K562 (cell line): Measurements from ENCODE around the gene LSS. TPM values are rescaled to one million over a fixed set of nuclear protein-coding genes. Genes with fewer than 3 reads are reported as not detected.

Experiments
- ATAC-seq: fragments of 200-7000 bp; cut with Tn5 transposase; 3 replicates; pipeline ENCODE4 v1.9.1; 2020; ENCODE audit warnings: moderate library complexity
- BruUV-seq: library from RNA; stranded (reverse); fragments of 400-500 nt; replicated peaks from 2 replicates; lab custom pipeline; 2021; lab: Mats Ljungman, UMichigan
- CTCF ChIA-PET: fragments of 300-600 bp; formaldehyde crosslinking; extraction: SDS; loops from one replicate; lab custom pipeline; 2021; ENCODE audit warnings: low intra/inter-chr PET ratio; lab: Yijun Ruan, JAX
- POLR2A ChIA-PET: fragments of 300-600, 350-650 bp; sonication (Branson Sonifier 250); formaldehyde crosslinking; extraction: SDS; loops from one replicate; lab custom pipeline; 2021; ENCODE audit warnings: antibody characterized with exemption, inconsistent platforms; lab: Yijun Ruan, JAX
- DNase-seq, 4 experiments: peaks; one replicate each; pipeline versions ENCODE4 v3.0.0 to v3.0.0-alpha.2; 2011 to 2018; ENCODE audit warnings: low spot score in 3 of 4, mixed read lengths in 3 of 4; ENCODE audit errors: extremely low read depth in 1 of 4
- FAIRE-seq: peaks from 2 replicates; lab custom pipeline; 2011; peaks lifted over from hg19 to GRCh38; lab: Jason Lieb, UNC
- H2AFZ ChIP-seq: 2 replicates; pipeline ENCODE4 v1.6.0; 2011; ENCODE audit warnings: low read depth, low read length, control low read depth, inconsistent platforms
- H3K27ac ChIP-seq: fragments of 200-600 bp; 3 replicates; pipeline ENCODE4 v1.8.0; 2011; ENCODE audit warnings: low read depth, mild to moderate bottlenecking, control low read depth, inconsistent platforms, low read length, moderate library complexity, mixed read lengths; ENCODE audit errors: extremely low read depth
- H3K27me3 ChIP-seq, 2 experiments: fragments of 300-600 bp in 1 of 2; 2 replicates in 1 of 2; 3 replicates in 1 of 2; pipeline versions ENCODE4 v1.6.0 to v1.8.0; 2011; ENCODE audit warnings: inconsistent platforms in 2 of 2, low read length in 2 of 2, mild to moderate bottlenecking in 1 of 2, mixed read lengths in 1 of 2, moderate library complexity in 1 of 2; ENCODE audit not compliant: control insufficient read depth in 2 of 2, insufficient read depth in 2 of 2
- H3K36me3 ChIP-seq: fragments of 300-600 bp; 3 replicates; pipeline ENCODE4 v1.8.0; 2011; ENCODE audit warnings: mild to moderate bottlenecking, low read length, inconsistent platforms; ENCODE audit not compliant: control insufficient read depth, insufficient read depth
- H3K4me1 ChIP-seq, 2 experiments: fragments of 200-600 bp in 1 of 2; replicated peaks in 1 of 2; 2 replicates in 1 of 2; 3 replicates in 1 of 2; pipeline versions ENCODE4 v1.5.1 to v1.8.0; 2011; ENCODE audit warnings: inconsistent platforms in 2 of 2, low read length in 2 of 2, mild to moderate bottlenecking in 1 of 2, mixed read lengths in 1 of 2, moderate library complexity in 1 of 2; ENCODE audit not compliant: control insufficient read depth in 2 of 2, insufficient read depth in 2 of 2
- H3K4me2 ChIP-seq: 2 replicates; pipeline ENCODE4 v1.6.1; 2011; ENCODE audit warnings: low read length, control low read depth, inconsistent platforms, mixed read lengths; ENCODE audit not compliant: insufficient read depth
- H3K4me3 ChIP-seq: fragments of 200-600 bp; sonication (generic), shearing (Covaris generic); 2 replicates; pipeline ENCODE4 v1.5.1; 2016; ENCODE audit warnings: control low read depth, inconsistent platforms
- H3K79me2 ChIP-seq: fragments of 200-600 bp; 3 replicates; pipeline ENCODE4 v1.8.0; 2011; ENCODE audit warnings: low read length, inconsistent platforms; ENCODE audit not compliant: control insufficient read depth, insufficient read depth
- H3K9ac ChIP-seq, 2 experiments: 2 replicates each; pipeline versions ENCODE4 v1.6.0 to v1.6.1; 2011; ENCODE audit warnings: low read depth in 2 of 2, low read length in 2 of 2, control low read depth in 1 of 2, inconsistent platforms in 1 of 2, mild to moderate bottlenecking in 1 of 2, mixed read lengths in 1 of 2; ENCODE audit not compliant: insufficient read depth in 1 of 2
- H3K9me1 ChIP-seq: one replicate; pipeline ENCODE4 v1.6.0; 2011; ENCODE audit warnings: inconsistent platforms, mild to moderate bottlenecking, low read length, moderate library complexity; ENCODE audit not compliant: control insufficient read depth, insufficient read depth
- H3K9me3 ChIP-seq: replicated peaks from 2 replicates; pipeline ENCODE4 v1.5.1; 2011; ENCODE audit warnings: low read depth, low read length, inconsistent platforms; ENCODE audit not compliant: control insufficient read depth, insufficient read depth
- H4K20me1 ChIP-seq: replicated peaks from 2 replicates; pipeline ENCODE4 v1.6.1; 2011; ENCODE audit warnings: low read length, inconsistent platforms, mixed read lengths; ENCODE audit not compliant: control insufficient read depth, insufficient read depth
- ATF6 ChIP-seq: sonication (generic); formaldehyde crosslinking; IDR thresholded peaks from 2 replicates; pipeline ENCODE4 v1.4.0; 2020; ENCODE audit warnings: mild to moderate bottlenecking, missing genetic modification reagents
- CSDE1 ChIP-seq, 2 experiments: fragments of 450-650 bp; IDR thresholded peaks; 2 replicates each; pipeline ENCODE4 v1.6.1; 2016; ENCODE audit warnings: mild to moderate bottlenecking in 1 of 2
- PML ChIP-seq: IDR thresholded peaks from 2 replicates; pipeline ENCODE4 v1.6.1; 2012; ENCODE audit warnings: low read length, inconsistent platforms
- SMARCE1 ChIP-seq: fragments of 450-650 bp; IDR thresholded peaks from 2 replicates; pipeline ENCODE4 v1.7.1; 2016; ENCODE audit warnings: mild to moderate bottlenecking
- ZBTB1 ChIP-seq: sonication (generic); formaldehyde crosslinking; IDR thresholded peaks from 2 replicates; pipeline ENCODE4 v1.8.1; 2023; ENCODE audit warnings: missing genetic modification reagents, low read depth, mild to moderate bottlenecking, borderline replicate concordance
- WGBS: fragments of 100-300 bp; shearing (Covaris generic); methylation state at CpG from one replicate; pipeline ENCODE4 v1.1.6; 2016; ENCODE audit warnings: low coverage, mixed read lengths; ENCODE audit not compliant: insufficient coverage; ENCODE audit errors: missing lambda C conversion rate; 5-methylcytosine and 5-hydroxymethylcytosine counted together
- in situ Hi-C: fragments of 300-500 bp; cut with MboI; formaldehyde crosslinking; loops from 4 replicates; pipeline ENCODE4 v1.15.0; 2018; ENCODE audit warnings: inconsistent platforms, mixed read lengths
- intact Hi-C: fragments of 100-400 bp; cut with micrococcal nuclease; formaldehyde crosslinking; loops from 2 replicates; pipeline ENCODE4 v1.14.2; 2022
- polyA plus RNA-seq, 8 experiments: library from polyadenylated mRNA; depleted of rRNA in 4 of 8; stranded (reverse) in 5 of 8; unstranded in 3 of 8; fragments of >200 nt; fragmentation: Nextera tagmentation in 2 of 8; fragmentation: Illumina TruSeq in 1 of 8; extraction: Ambion mirVana in 2 of 8; extraction: Trizol in 1 of 8; gene quantifications; 2 replicates each; pipeline versions ENCODE4 v1.2.1 to v1.2.3, GENCODE V29; 2011 to 2014; ENCODE audit warnings: inconsistent platforms in 1 of 8, missing spikeins in 1 of 8
- total RNA-seq, 7 experiments: library from RNA; depleted of rRNA in 6 of 7; stranded (reverse); fragments of >200 nt in 6 of 7; fragmentation: Illumina TruSeq in 2 of 7; extraction: Trizol in 2 of 7; gene quantifications; 2 replicates each; pipeline versions ENCODE4 v1.2.1 to v1.2.3, GENCODE V29; 2011 to 2021; ENCODE audit warnings: low replicate concordance in 1 of 7
- TF ChIP-seq, protein P1 (sequence below), 2 experiments: fragments of 450-650 bp; formaldehyde crosslinking in 1 of 2; IDR thresholded peaks; 2 replicates each; pipeline versions ENCODE4 v1.4.0 to v1.6.1; 2014 to 2020; ENCODE audit warnings: mild to moderate bottlenecking in 2 of 2, borderline replicate concordance in 1 of 2, low read depth in 1 of 2

The LSS gene
- total and polyA plus RNA-seq, 9 of the 15 experiments (the other 6 are each of a cell fraction or from before 2014, with no cell fraction given) = 2.2 to 89.5 (median 37.4) TPM

DNA sequence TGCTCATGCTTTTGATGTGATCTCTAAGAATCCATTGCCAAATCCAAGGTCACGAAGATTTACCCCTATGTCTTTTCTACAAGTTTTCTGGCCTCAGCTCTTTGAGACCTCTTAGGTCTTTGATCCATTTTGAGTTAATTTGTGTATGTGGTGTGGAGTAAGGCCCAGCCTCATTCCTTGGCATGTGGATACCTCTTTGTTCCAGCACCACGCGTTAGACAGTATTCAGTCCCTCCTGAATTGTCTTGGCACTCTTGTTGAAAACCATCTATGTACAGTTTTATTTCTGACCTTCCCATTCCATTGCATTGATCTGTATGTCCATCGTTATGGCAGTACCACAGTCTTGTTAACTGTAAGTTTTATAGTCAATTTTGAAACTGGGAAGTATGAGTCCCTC is 65.2 kb downstream of the LSS start (continued):
- TF ChIP-seq ZBTB1 (no peak), PML (no peak), CSDE1 (IDR thresholded peaks at IDR 0.05) (no peak), SMARCE1 (no peak)

- Histone ChIP-seq H3K36me3 (peaks cover 54% of the 10 kb centered on the region; the same call in 2 of the 3 replicates), H3K79me2 (peaks cover 11% of the 10 kb centered on the region; the same call in 1 of the 3 replicates), H3K27me3 (no peaks in the 10 kb centered on the region), H4K20me1 (no peaks in the 10 kb centered on the region), H3K27ac (no peak overlapping the region), H3K4me3 (no peak overlapping the region), H2AFZ (no peak overlapping the region), H3K4me2 (no peak overlapping the region), H3K4me1 (peaks cover 0 to 22% of the 10 kb centered on the region in 2 experiments; a peak in 2 of 5 replicates), H3K9me3 (peaks cover 15% of the 10 kb centered on the region), H3K9me1 (no peaks in the 10 kb centered on the region), H3K9ac (no peak overlapping the region)
- intact Hi-C loops (no loop called here), in situ Hi-C loops (no loop called here)
- FAIRE-seq = no peak
- BruUV-seq = no TSS peak
- CTCF ChIA-PET = interaction anchor here (0.5 kb wide), 1 partner anchor 90 kb away, joined by 4 read pairs; no protein-coding TSS in a partner anchor
- POLR2A ChIA-PET = interaction anchor here (0.6 kb wide), 1 partner anchor 12 kb away, joined by 3 read pairs; no protein-coding TSS in a partner anchor
- WGBS = 95% methylated on average over 40 of the region's 72 CpGs
- DNase-seq = no peak
- no peak for ATAC-seq
- no peak for TF ChIP-seq ATF6 (CRISPR knock-in tag)
- TF ChIP-seq, protein P1, sequence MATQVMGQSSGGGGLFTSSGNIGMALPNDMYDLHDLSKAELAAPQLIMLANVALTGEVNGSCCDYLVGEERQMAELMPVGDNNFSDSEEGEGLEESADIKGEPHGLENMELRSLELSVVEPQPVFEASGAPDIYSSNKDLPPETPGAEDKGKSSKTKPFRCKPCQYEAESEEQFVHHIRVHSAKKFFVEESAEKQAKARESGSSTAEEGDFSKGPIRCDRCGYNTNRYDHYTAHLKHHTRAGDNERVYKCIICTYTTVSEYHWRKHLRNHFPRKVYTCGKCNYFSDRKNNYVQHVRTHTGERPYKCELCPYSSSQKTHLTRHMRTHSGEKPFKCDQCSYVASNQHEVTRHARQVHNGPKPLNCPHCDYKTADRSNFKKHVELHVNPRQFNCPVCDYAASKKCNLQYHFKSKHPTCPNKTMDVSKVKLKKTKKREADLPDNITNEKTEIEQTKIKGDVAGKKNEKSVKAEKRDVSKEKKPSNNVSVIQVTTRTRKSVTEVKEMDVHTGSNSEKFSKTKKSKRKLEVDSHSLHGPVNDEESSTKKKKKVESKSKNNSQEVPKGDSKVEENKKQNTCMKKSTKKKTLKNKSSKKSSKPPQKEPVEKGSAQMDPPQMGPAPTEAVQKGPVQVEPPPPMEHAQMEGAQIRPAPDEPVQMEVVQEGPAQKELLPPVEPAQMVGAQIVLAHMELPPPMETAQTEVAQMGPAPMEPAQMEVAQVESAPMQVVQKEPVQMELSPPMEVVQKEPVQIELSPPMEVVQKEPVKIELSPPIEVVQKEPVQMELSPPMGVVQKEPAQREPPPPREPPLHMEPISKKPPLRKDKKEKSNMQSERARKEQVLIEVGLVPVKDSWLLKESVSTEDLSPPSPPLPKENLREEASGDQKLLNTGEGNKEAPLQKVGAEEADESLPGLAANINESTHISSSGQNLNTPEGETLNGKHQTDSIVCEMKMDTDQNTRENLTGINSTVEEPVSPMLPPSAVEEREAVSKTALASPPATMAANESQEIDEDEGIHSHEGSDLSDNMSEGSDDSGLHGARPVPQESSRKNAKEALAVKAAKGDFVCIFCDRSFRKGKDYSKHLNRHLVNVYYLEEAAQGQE (IDR thresholded peaks at IDR 0.05; ENCODE audit: borderline replicate concordance) = no peak
- TF ChIP-seq, protein P1 (CRISPR knock-in tag; IDR thresholded peaks at IDR 0.05; ENCODE audit: low read depth) = no peak
Measured at GRCh38 chr21:46161633-46162592, 66.7 kb downstream of the LSS start.
